EL (cell line): ENCODE measurements around the gene GALT.

Experiments used
- DNase-seq: peaks from one replicate; pipeline ENCODE4 v3.0.0-alpha.2; 2016

The GALT gene

DNA sequence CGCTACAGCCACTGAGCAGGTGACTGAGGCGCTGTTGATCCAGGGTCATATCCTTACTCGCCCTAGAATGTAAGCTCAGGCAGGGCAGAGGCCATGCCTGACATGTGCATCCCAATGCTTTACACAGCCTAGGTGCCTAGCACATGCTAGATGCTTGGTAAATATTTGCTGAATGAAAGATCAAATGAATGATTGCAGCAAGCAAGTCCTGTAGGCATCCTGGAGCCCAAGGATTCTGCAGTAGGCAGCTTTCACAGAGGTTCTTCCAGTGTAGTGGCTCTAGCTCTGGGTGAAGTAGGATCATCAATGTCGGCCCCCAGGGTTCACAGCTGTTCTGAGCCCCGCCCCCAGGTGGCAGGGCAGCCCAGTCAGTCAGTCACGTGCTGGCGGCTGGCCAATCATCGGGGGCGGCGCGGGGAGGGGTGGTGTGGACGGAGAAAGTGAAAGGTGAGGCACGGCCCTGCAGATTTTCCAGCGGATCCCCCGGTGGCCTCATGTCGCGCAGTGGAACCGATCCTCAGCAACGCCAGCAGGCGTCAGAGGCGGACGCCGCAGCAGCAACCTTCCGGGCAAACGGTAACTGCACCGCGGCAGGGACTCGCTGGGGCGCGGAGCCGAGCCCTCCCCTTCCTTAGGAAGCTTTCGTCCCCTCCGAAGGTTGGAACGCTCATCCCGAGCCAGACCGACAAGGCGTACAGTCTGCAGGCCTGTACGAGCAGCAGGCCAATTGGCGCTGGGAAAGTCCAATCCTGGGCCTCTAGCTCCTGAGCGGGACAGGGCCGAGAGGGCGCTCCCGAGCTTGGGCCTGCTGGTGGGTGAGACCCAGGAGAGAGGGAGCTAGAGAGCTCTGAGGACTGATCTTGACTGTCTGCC is at the start of gene GALT:
Gene GALT, plus strand, starts transcription at position 465 of the 873 bp plus-strand sequence. Its CDS starts 30 bp downstream, at position 495.
- peak; percentile 89 for DNase-seq

GRCh38 chr9:34599546-34599945 is 46.9 kb upstream of the GALT start:
- no peak for DNase-seq

DNA sequence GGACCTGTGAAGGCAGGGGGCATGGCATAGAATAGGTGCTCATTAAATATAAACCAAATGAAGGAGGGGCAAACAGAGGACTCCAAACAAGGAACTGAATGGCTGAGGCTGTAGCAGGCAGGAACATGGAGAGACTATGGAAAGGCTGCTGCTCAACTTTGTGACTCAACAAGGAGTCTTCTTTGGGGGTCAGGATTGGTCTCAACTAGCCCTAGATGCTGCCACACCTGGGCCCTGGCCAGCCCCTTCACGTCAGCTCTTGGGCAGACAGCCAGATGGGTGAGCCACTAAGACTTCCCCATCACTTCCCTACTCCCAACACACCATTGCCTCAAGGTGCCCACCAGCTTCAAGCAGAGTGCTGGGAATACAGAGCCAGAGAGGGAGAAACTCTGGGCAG is 45.6 kb upstream of the GALT start:
- no peak for DNase-seq

GRCh38 chr9:34601937-34602573 is 44.4 kb upstream of the GALT start:
- no peak for DNase-seq

GRCh38 chr9:34603610-34604231 is 42.8 kb upstream of the GALT start:
- peak; percentile 75 for DNase-seq

GRCh38 chr9:34606190-34606589 is 40.3 kb upstream of the GALT start:
- DNase-seq, result no peak

GRCh38 chr9:34606905-34607304 is 39.6 kb upstream of the GALT start:
- DNase-seq, result no peak

DNA sequence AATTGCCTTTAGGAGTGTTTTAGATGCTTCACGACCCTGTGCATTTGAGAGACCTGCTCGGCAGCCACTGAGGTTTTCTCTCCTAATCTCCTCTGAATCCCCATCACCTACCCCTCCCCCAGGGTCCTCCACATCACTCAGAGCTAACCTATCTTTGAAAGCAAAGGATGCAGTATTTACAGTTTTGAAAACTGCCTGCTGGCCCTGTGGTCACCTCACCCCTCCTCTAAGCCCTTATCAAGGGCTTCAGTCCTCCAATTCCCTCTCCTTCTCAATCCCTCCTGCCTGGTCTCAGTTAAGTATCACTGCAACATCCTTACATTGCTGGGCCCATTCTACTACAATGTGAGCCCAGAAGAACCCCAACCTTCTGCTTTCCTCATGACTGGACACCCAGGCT is 39.1 kb upstream of the GALT start:
- DNase-seq, result no peak

DNA sequence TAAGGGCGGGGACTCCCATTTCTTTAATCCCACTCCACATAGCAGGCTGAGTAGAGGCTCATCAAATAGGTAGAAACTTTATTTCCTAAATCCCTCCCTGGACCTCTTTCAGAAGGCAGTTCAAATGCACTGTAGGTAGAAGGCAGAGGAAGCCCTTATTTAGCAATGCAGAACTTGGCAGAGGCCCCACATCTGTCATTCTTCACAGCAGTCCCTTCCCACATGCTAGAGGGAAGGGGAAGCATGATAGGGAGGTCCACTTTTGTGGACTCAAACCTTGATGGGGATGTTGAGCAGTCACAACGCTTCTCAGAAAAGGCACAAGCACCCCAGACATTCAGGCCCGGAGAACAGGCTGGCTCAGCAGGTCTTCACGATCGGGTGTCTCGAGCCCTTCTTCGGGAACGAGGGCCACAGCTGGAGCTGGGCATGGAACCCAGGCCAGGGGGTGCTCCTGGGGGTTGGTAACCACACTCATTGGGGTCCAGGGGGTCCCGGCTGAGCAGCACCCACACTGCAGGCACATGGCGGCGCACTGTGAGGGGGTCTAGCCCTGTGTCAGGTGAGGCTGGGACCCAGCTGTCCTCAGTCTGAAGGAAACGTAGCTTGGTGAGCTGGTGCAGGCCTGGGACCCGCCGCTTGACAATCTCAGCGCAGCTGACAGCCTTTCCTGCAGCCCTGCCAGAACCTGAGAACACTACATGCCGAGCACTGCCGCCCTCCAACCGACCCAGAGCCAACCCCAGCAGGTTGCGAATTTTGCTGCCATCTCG is 35.9 kb upstream of the GALT start:
- DNase-seq, result no peak

- no peak for DNase-seq
These were observed 35.1 kb upstream of the GALT start for GRCh38 chr9:34611251-34611810.

- DNase-seq, result peak; percentile 88
These were observed 34.4 kb upstream of the GALT start, which contains the start of gene RPP25L for GRCh38 chr9:34611811-34612787. RPP25L (minus strand) TSS chr9:34612097; CDS start chr9:34611296, 801 bp downstream.

GRCh38 chr9:34612788-34613390 is 33.6 kb upstream of the GALT start:
- peak; percentile 82 for DNase-seq

DNA sequence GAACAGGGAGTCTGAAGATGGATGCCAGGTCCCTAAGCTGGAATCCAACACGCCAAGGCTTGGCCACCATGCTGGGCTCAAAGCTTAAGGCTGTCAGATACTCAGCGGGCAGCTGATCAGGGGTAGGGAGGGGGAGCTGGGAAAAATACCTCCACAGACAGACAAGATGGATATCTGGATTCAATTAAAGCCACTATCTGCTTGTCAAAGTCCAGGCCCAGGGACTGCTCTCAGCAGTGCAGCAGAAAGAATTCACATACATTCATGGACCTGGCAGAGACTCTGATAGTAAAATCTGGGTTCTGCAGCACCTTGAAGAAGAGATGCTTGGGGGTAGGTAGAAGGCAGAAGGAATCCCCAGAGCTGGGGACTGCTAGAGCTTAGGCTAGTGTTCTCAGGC is 31.3 kb upstream of the GALT start:
- DNase-seq, result no peak

GRCh38 chr9:34620061-34620994 is 26.1 kb upstream of the GALT start, which contains the start of gene DCTN3:
DCTN3 (minus strand) TSS chr9:34620495; CDS start chr9:34620464, 31 bp downstream.
- DNase-seq, result peak; percentile 96

GRCh38 chr9:34623374-34624235 is 22.9 kb upstream of the GALT start:
- DNase-seq, result no peak

GRCh38 chr9:34624475-34625185 is 21.8 kb upstream of the GALT start:
- DNase-seq, result no peak

DNA sequence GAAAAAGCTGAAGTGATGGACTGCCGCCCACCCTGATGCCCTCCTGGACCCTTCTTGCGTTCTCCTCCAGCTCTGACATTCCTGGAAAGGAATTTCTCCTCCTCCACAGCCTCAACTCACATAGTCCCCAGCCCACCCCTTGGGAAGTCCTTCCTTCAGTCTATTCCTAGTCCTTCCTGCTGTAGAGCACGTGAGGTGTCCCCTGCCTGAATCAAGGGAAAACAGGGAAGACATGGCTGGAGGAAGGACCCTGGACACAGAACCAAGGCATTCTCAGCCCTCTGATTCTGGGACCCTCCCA is 21.3 kb upstream of the GALT start:
- DNase-seq, result no peak
